Measurements from ENCODE around the gene C3orf33.

Gene C3orf33

DNA sequence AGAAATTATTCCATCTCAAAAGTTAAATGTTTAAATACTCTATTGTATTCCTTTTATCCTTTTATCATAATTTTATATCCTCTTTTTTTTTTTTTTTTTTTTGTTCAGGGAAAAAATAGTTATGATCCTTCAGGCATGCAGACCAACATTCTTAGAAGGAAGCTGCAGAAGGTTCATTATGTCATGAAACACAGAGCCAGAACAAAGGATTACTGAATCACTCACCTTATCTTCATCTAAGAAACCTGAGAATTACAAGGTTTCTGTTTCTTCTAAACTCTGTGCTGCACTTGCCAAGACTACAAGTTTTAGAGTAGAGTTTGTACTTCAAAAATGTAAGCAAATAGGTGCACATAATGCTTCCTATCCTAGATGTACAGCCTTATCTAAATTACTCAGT is 64.5 kb downstream of the C3orf33 start:
- DNase-seq: no peak

- no peak for DNase-seq
Measured at GRCh38 chr3:155741101-155741500, 65.0 kb downstream of the C3orf33 start.

DNA sequence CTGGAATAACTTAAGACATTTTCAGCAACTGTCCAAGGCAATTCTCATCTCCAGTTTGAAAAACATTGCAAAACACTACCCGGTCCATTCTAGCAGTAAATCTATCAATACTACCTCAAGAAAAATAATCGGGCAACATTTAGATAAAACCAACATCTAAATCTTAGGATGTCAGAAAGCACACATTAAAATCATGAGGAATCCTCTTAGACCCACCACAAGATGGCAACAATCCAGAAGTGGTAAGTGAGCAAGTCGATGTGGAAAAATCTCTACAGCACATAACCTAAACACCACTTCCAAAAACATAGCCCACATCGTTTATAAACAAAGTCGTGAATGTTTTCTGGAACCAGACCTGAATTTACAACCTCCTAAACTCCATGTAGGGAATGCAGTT is 66.9 kb downstream of the C3orf33 start:
- no peak for DNase-seq

DNA sequence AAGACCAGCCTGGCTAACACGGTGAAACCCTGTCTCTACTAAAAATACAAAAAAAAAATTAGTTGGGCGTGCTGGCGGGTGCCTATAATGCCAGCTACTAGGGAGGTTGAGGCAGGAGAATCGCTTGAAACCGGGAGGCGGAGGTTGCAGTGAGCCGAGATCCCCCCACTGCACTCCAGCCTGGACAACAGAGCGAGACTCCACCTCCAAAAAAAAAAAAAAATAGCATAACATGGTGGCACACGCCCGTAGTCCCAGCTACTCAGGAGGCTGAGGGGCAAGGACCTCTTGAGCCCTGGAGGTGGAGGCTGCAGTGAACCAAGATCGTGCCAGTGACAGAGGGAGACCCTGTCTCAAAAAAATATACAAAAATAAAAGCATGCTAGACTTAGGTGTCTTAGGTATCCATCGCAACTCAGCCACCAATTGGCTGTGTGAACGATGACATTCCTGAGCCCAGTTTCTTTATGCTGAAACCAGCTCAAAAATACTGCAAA is 67.5 kb downstream of the C3orf33 start:
- no peak for DNase-seq

DNA sequence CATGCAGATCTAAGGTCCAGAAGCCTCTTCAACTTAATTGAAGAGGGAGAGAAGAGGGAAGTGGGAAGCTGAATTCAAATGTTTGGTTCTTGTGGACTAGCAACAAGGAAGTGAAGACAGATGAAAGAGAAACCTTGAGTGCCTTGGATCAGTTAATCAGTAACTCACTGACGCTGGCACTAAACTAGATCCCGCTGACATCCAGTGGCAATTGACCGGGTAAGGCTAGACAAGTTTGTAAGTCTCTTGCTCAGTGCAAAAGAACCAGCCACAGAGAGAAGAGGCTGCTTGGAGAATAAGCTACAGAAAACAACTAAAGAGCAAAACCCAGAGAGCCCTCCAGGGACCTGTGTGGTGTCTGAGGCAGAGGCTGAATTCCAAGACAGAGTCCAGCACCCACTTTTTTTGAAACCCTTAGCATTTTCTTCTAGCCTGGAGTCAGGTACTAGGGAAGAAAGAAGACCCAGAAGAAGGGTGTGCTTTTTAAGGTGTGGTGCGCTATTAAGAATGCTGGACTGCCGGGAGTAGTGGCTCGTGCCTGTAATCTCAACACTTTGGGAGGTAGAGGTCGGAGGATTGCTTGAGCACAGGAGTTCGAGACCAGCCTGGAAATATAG is 68.1 kb downstream of the C3orf33 start:
- DNase-seq: no peak

DNA sequence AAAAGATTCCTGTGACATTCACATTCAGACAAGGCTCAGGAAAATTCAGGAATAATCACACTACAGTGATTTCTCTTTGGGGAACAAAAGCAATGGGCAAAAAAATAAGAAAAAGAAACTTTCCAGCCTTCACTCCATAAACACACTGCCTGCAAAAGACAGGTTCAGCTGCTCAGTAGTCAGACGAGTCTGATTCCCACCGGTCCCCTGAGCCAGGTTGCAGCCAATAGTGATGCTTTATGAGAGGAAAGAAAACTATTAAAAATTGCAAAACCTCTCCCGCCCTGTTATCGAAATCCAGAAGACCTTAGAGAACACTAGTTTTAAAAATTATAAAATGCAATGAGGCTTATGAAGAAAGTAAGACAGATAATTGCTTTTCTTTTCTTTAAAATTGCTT is 69.7 kb downstream of the C3orf33 start:
- DNase-seq: no peak

DNA sequence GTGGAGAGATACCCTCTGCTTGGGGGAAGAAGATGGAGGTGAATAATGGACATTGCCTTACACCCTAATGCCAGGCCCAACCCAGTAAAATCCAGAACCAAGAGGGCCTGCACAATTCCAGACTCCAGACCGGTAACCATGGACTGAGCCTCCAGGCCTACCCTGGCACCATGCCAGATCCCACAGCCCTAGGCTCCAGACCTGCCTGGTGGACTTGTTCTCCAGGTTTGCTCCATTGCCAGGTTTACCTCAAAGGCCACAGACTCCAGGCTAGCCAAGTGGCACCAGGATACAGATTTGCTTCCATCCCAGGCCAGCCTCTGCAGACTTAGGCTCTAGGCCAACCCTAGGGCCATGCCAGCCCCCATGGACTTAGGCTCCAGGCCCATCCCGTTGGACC is 75.2 kb downstream of the C3orf33 start:
- no peak for DNase-seq

- DNase-seq: no peak
Measured at GRCh38 chr3:155727836-155728235, 78.2 kb downstream of the C3orf33 start.

DNA sequence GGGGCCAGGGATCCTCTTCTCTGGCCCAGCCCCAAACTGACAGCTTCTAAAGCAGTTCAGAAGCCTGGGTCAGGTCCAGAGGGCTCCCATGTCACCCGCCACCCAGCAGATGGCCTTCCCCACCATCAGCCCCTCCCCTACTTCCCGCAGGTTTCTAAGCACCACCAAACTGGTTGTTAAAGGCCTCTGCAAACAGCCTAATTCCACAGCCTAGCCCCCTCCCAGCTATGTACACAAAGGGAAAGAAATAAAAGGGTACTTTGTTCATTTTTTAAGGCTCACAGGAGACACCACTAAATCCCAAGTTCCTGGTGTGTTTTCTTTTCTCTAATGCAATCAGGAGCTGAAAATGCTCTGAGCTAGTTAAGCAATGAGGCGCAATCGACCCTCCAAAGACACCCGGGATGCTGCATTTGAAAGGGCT is 91.8 kb downstream of the C3orf33 start:
- DNase-seq: no peak

Measured in activated naive CD4-positive, alpha-beta T cell (primary cell).